GM19035 (cell line): ENCODE measurements around the gene RIN2.
"Not testable (repeated sequence)": the region's sequence is repeated elsewhere in the genome, so short reads cannot be mapped to it uniquely, and the experiment has no call there.

Experiments used
- ATAC-seq: cut with Tn5 transposase; IDR thresholded peaks from one replicate; pipeline ENCODE4 v1.9.1; 2021; ENCODE audit not compliant: unreplicated experiment

Gene RIN2

DNA sequence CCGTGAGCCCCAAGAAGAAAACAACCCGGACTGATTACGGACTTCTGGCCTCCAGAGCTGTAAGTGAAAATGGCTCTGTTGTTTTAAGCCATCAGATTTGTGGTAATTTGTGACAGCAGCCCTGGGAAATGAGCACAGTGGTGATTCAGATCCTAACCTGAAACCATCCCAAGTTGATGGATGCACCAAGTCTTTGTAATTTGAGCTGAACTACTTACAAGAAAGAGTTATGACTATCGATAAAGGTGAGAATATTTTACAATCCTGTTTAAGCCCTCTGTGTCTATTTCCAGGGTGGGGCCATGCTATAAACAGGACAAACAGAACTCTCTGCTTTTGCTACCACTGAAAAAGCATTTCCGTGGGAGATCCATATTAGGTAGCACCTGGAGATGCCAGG, 19.1 kb upstream of the RIN2 start:
- no peak for ATAC-seq

DNA sequence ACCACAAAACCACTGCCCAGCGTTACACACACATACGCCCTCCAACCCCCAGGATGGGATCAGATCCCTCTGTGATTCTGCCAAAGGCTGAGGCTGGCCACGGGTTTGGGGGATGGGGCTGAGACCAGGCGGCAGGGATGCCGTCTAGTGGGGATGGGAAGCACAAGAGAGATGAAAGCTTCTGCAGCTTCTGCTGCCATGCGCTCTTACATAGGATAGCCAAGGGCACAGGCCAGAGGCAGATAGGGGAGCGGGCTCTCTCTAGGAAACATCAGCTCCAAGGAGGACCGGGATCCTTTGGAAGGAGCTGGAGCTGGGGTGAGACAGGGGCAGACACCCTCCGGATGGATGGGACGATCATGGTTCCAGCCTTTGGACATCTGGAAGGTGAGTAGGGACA, 18.7 kb upstream of the RIN2 start:
- ATAC-seq = no peak

DNA sequence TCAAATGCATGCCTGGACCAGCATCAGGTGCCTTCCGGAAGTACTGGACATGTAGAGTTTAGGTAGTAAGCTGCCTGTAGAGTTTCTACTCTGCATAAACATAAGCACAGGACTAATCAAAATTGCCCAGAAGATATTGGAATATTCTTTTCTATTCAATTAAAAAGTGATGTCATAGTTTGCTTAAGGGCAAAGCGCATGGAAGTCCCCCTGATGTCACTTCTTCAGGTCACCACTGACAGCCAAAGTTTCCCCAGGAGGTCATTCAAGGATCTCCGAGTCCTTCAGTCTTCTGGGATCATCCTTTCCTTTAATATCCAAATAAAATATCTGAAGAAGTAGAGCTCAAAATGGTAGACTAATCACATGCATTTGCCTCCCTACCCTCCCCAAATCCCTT, 17.5 kb upstream of the RIN2 start:
- ATAC-seq = no peak

DNA sequence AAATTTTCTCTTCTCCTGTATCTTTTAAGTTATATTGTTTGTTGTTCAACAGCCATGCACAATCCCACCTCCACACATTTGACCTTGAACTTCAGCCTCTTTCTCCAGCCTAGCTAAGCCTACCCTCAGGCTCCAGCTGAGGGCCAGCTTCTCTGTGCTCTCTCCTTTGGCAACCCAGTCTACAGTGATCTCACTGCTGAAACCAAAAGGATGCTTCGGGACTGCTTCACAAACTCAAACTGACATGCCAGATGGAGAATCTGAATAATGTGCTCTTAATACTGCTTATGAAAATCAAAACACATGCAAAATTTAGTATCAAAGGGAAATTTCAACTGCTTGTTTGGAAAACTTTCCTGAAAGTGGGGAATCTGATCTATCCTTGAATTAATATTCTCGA, 16.1 kb upstream of the RIN2 start:
- no peak for ATAC-seq

DNA sequence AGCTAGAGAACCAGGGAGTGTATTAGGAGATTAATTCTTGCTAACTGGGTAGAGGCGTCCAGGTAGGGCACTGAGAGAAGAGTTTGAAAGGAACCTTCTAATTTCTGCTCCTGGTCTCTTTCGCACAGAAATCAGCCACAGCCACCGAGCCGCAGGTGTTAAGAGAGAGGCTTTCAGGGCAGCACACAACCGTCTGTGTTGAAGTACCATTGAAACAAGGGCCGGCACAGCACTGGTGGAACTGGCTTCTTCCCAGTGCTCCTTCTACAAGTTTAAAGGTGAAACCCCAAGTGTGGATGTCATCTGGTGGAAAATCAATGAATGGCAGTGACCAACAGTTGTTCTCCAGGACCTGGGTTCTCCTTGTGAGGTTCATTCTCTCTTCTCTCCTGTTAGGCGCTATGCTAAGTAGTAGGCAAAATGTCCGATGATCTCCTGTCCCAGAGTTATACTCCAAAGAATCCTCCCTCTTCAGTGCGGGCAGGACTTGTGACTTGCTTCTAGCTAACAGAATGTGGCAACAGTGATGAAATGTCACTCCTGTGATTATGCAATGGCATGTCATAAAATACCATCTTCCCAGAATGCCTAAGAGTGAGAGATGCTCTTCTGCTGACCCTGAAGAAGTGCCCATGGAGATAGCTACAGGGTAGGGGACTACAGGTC, 15.0 kb upstream of the RIN2 start:
- ATAC-seq = no peak

DNA sequence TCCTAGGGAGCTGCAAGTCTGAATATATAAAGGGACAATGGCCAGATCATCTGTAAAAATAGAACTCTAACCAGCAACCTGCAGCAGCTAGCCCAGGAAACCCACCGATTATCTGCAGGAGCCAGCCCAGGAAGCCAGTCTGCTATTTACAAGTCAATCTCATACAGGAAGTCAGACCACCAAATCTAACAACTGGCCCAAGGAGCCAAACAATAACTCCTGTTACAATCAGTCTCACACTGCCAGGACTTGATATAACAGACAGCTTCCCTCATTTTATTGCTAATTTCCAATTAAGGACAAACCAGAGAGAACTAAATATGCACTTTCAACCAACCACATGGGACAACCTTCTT, 14.4 kb upstream of the RIN2 start:
- ATAC-seq = no peak

DNA sequence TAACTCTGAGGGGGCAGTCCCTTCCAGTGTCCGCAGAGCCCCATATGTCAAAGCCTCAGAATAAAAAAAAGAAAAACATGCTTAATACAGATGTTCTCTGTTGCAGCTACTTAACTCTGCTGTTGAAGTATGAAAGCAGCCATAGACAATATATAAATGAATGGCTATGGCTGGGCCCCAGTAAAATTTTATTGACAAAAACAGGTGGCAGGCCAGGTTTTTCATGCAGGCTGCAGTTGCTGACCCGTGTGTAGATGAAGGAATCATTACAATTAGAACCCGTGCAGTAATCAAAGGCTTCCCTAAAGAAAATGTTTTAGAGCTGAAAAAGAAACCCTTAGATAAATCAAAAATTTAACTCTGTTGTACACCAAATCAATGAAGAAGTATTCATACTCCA, 13.0 kb upstream of the RIN2 start:
- no peak for ATAC-seq

DNA sequence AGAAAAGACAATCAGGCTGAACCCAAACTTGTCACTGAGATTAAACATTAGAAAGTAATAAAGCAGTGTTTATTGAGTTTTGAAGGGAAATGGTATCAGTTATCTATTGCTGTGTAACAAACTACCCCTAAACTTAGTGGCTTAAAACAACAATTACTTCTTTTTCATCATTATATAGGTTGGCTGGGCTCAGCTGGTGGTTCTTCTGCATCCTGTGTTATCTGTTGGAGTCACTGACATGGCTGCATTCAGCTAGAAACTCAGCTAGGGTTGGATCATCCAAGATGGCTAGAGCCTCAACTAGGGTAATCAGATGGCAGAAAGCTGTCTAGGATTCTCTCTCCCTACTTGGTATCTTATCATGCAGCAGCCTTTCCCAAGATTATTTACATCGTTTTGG, 12.5 kb upstream of the RIN2 start:
- no peak for ATAC-seq

DNA sequence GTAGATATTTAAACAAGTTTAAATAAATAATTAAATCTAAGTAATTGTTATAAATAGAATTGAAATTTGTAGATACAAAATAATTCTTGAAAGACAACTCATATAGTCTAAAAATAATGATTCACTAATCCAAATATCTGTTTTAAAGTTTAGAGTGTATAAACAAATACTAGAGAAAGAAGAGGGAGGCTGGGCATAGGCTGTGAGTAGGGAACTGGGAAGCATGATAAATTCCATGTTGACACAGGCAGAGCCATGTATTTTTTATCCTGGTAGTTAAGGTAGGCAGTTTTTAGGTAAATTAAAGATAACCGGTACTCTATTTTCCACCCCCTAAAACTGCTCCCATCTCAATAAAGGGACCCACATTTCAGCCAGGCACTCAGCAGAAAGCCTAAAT, 11.7 kb upstream of the RIN2 start:
- ATAC-seq = no peak

DNA sequence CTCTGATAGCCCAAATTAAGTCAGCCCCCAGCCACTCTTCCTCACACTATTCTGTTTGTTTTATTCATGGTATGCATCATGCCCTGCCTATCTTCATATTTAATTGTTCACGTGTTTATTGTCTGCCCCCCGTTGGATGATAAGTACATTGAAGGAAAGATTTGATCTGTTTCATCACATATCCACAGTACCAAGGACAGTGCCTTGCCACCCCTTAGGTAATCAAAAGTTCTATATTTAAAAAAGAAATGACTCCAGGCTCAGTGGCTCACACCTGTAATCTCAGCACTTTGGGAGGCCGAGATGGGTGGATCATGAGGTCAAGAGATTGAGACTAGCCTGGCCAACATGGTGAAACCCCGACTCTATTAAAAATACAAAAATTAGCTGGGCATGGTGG, 10.2 kb upstream of the RIN2 start:
- no peak for ATAC-seq

DNA sequence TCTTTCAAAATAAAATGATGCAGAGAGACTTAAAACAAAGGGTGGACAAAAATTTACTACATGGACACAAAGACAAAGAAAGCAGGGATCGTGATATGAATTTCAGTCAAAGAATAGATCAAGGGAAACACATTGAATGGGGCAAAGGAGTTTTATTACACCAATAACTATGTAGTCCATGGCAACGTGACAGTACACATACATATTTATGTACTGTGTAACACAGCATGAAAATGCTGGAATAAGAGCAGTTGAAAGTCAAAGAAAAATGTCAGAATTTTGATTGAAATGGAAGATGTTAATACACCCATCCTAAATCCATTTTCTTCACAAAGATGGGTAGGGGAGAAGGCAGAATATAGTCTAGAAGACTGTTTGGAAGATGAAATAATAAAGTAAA, 9.4 kb upstream of the RIN2 start:
- no peak for ATAC-seq

DNA sequence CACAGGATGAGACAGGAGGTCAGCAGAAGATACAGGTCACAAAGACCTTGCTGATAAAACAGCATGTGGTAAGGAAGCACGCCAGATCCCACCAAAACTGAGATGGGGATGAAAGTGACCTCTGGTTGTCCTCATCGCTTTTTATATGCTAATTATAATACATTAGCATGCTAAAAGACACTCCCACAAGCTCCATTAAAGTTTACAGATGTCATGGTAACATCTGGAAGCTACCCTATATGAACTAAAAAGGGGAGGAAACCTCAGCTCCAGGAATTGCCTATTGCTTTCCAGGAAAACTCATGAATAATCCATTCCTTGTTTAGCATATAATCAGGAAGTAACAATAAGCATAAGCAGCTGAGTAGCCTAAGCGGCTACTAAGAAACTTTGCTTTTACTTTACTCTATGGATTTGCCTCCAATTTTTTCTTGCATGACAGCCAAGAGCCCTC, 8.4 kb upstream of the RIN2 start:
- ATAC-seq = no peak

DNA sequence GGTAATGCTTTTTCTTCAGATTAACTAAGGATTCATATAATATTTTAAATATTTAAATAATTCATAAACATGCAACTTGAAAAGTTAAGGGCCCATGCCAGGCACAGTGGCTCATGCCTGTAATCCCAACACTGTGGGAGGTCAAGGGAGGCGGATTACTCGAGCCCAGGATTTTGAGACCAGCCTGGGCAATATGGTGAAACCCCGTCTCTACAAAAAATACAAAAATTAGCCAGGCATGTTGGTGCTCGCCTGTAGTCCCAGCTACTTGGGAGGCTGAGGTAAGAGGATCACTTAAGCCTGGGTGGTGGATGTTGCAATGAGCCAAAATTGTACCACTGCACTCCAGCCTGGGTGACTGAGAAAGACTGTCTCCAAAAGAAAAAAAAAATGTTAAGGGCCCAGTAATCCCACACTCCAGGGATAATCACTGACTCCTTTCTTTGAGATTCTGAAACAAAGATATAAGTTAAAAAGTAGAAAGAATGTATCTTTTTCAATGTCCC, 7.9 kb upstream of the RIN2 start:
- ATAC-seq = no peak

DNA sequence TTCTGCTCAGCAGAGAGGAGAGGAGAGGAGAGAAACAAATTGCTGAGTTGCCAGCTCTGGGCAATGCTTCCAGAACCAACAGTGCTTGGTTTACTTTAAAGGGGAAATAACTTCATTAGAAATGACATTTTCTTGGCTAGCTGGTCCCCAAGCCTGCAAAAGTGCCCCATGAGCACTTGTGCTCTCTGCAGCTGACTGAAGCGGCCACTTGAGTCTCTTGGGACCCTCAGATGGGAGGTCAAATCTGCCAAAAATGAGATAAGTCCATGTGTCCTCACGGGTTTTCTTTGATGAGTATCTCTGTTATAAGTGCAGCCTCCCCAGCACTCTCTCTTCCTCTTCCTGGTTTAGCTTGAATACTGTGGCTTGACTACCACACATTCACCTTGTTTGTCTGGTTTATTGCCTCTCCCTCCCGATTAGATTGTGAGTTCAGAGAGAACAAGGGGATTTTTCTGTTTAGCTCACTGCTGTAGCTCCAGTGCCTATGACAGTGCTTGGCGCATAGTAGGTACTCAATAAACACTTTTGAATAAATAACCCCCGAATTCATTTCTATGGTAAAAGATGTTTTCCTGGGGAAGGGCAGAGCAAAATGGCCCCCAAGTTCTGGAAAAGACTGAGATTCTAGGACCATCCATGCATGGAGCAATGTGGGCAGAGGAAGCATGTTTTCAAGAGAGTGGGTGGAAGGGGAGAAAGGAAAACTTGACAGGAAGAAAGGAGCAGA, 7.0 kb upstream of the RIN2 start:
- ATAC-seq = no peak

DNA sequence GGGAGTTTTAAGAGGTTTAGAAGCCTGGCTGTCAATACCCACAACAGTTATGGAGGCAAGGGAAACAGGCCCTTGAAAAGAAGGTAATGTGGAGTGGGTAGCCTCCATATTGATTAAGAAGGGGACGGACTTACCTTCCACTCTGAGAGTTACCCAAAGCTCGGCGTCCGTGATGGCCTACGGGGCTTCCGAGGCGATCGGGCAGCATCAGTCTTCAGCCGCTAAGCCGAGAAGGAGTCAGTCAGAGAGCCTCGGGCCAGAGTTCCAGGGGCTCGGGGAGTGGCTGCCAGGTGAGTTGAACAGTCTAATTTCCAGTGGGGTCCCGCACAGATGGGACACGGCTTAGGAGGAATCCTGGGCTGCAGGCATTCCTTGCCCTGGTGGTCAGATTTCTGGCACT, 3.9 kb upstream of the RIN2 start:
- ATAC-seq = not testable (repeated sequence)

DNA sequence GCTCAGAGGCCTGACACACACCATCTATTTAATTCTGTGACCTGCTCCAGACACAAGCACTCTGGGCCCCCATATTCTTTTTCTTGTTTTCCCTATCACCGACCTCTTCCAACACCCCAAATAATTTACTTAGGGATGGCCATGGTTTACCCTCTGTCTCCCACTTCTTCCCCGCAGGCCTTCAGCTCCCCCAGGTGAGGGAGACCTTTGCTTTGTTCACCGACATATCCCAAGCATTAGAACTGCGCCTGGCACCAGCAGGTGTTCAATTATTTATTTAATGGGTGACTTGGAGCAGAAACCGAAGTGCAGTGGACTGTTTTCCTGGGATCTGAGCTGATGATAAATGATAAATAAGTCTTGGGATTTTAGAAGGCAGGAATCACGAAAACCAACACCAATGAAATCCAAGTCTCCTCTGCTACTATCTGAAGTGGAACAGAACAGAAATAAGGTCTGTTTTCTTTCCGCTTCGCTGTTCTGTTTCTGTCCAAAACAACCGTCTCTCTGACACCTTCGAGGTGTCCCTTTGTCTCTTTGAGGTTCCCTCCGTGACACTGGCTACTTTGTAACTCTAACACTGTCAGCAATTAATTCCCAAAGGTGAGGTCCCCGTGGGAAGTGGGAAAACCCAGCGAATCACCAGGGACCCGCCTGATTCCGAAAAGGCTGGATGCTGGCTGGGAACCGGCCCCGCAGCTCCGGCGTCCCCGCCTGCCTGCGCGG, 1.1 kb upstream of the RIN2 start:
- no peak for ATAC-seq

DNA sequence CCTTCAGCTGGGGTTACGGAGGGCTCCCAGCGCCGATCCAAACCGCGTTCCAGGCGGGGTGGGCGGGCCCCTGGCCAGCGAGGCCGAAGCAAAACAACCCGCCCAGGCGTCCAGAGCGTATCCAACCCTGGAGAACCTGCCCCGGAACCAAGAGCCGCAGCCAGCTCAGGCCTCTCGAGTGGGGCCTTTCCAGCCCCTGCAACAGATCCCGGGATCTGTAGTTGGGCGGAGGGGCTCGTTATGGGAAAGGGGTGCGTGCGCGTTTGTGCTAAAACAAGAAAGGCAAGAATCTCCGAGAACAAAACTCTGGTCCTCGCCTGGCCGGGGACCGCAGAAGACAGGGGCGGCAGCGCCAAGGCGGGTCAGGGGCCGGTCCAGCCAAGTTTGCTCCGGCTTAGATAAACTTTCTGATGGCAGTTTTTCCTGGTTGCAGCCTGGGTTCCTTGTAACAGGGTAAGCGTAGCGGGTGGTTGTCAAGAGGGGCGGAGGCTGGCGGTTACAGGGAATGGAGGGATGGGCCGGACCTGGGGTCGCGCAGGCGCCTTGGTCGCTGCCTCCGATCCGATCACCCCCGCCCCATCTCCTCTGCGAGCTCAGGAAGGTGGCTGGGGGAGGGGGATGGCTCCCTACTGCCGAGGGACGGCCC, 448 bp upstream of the RIN2 start:
- no peak for ATAC-seq

DNA sequence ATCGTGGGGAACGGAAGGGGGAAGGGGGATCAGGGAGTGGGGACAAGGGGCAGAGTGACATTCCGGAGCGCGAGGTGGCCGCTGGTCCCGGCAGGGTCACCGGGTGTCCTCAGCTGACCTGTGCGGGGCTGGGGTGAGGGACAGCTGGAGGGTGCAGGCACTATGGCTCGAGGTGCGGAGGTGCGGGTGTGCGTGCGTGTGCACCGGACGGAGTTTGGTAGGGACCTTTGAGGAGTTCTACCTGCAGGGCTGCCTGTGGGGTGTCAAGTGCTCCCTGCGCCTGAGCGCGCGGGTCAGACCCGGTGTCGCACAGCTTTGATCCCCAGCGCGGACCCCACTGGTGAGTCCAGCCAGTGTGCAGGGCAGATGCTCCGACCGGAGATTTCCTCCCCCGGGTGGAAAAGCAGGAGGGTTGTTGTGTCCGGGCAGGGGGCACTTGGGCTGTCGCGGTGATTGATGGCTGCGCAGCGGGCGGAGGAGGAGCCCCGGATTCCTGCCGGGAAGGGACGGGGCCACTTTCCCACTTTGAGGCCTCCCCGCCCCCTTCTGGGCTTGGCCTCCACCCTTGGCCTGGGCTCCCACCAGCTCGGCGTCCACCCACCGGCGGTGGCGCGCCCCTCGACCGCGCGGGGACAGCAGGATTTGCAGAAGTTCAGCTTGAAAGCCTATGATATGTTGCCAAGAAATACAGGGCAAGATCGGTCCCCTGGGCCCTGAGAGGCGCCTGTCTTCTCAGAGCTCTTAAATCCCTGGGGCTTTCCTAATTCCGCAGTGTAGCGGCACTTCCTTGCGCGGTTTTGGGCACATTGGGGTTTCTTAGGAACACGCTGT, 658 bp downstream of the RIN2 start:
- ATAC-seq = no peak

DNA sequence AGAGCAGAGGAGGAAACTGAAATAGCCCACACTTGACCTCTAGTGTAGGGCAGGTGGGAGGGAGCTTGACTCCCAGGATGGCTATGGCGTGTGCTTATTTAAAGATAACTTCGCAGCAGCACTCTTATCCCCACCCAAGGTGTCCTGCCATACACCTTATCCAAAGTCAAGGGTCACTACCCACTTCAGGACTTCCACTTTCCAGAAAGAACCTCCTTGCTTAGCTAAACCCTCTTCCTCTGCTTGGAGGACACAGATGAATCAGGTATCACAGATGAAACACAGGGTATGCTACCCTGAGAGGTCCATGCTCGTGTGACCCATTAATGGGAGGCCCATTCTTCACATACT, 2.3 kb downstream of the RIN2 start:
- ATAC-seq = no peak

DNA sequence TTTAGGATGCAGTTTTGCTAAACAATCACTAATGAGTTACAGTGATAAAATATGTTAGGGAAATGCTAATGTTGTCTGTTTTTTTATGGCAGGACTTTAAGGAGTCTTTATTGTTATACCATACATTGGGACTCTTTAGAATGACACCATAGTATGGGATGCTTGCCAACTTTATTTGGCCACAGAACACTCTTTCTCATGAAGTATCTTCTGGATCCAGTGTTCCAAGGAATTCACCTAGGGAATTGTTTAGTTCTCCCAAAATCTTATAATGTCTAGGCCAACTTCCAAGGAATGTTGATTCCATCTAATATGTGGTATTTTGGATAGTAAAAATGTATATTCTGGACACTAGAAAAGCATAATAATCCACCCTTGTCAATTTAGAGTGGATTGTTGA, 3.3 kb downstream of the RIN2 start:
- no peak for ATAC-seq

DNA sequence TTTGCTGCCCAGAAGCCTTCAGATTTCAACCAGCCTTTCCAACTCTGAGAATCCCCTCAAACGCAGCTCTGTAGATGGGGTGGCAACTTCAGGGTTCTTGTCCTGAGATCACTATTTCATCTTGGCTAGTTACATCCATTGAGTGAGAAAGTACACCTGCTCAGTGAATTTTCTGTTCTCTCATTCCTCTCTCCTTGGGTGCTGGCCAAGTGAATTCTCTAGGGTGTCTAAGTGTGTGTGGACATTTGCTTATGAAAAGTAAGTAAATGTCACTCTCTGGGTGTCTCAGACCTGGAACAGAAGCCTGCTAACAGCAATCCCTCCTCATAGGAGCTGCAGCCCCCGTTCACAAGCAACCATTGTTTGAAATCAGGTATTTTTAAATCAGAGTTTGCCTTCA, 3.8 kb downstream of the RIN2 start:
- ATAC-seq = no peak
